Liver (tissue), 9 donors: ENCODE measurements around the gene KIF7. TPM values are rescaled to one million over a fixed set of nuclear protein-coding genes. Genes with fewer than 3 reads are reported as not detected.

Experiments used
- DNase-seq: peaks from one replicate; pipeline ENCODE4 v3.0.0-alpha.2; 2017; ENCODE audit warnings: low spot score
- H3K27ac ChIP-seq, 2 donors: one replicate each; pipeline ENCODE4 v1.7.0; 2013; ENCODE audit warnings: inconsistent platforms in 2 of 2, low read length in 2 of 2, control low read depth in 1 of 2, low read depth in 1 of 2, mild to moderate bottlenecking in 1 of 2
- H3K27me3 ChIP-seq, 4 donors: one replicate each; pipeline versions ENCODE4 v1.6.1 to v1.7.0; 2013; ENCODE audit warnings: low read length in 3 of 4, inconsistent platforms in 1 of 4, mild to moderate bottlenecking in 1 of 4, moderate library complexity in 1 of 4; ENCODE audit not compliant: control insufficient read depth in 4 of 4, insufficient read depth in 4 of 4
- H3K36me3 ChIP-seq, 4 donors: one replicate each; pipeline versions ENCODE4 v1.6.1 to v1.7.0; 2013; ENCODE audit warnings: low read length in 3 of 4, mild to moderate bottlenecking in 3 of 4, low read depth in 1 of 4, moderate library complexity in 1 of 4; ENCODE audit not compliant: control insufficient read depth in 4 of 4, insufficient read depth in 3 of 4
- H3K4me1 ChIP-seq, 4 donors: one replicate each; pipeline versions ENCODE4 v1.6.1 to v1.7.0; 2013; ENCODE audit warnings: low read length in 3 of 4, mild to moderate bottlenecking in 3 of 4, moderate library complexity in 1 of 4; ENCODE audit not compliant: control insufficient read depth in 4 of 4, insufficient read depth in 4 of 4
- H3K4me3 ChIP-seq, 3 donors: one replicate each; pipeline versions ENCODE4 v1.6.1 to v1.7.0; 2013; ENCODE audit warnings: low read length in 3 of 3, control low read depth in 1 of 3, low read depth in 1 of 3, mild to moderate bottlenecking in 1 of 3
- H3K9ac ChIP-seq, 2 donors: one replicate each; pipeline ENCODE4 v1.7.0; 2013; ENCODE audit warnings: low read length in 2 of 2, mild to moderate bottlenecking in 2 of 2, moderate library complexity in 2 of 2, control low read depth in 1 of 2, low read depth in 1 of 2
- H3K9me3 ChIP-seq, 4 donors: one replicate each; pipeline versions ENCODE4 v1.6.1 to v1.7.0; 2013; ENCODE audit warnings: low read length in 3 of 4; ENCODE audit not compliant: control insufficient read depth in 4 of 4
- EGR1 ChIP-seq, 2 donors: IDR thresholded peaks; 2 replicates each; pipeline ENCODE4 v1.6.1; 2016 to 2018; ENCODE audit warnings: antibody characterized with exemption in 2 of 2, low read depth in 2 of 2
- FOXA2 ChIP-seq: IDR thresholded peaks from 2 replicates; pipeline ENCODE4 v1.6.1; 2016; ENCODE audit warnings: antibody characterized with exemption
- HNF4A ChIP-seq, 2 donors: conservative IDR thresholded peaks; 2 replicates each; pipeline ENCODE4 v1.6.1; 2016; ENCODE audit warnings: antibody characterized with exemption in 2 of 2, mild to moderate bottlenecking in 2 of 2
- HNF4G ChIP-seq: IDR thresholded peaks from 2 replicates; pipeline ENCODE4 v1.6.1; 2016; ENCODE audit warnings: antibody characterized with exemption
- JUND ChIP-seq, 2 donors: IDR thresholded peaks; 2 replicates each; pipeline ENCODE4 v1.6.1; 2016; ENCODE audit warnings: antibody characterized with exemption in 2 of 2
- NR2F2 ChIP-seq: IDR thresholded peaks from 2 replicates; pipeline ENCODE4 v1.6.1; 2016; ENCODE audit warnings: antibody characterized with exemption
- RAD21 ChIP-seq, 2 donors: IDR thresholded peaks; 2 replicates each; pipeline ENCODE4 v1.6.1; 2016; ENCODE audit warnings: antibody characterized with exemption in 2 of 2, mild to moderate bottlenecking in 2 of 2
- RXRA ChIP-seq, 2 donors: IDR thresholded peaks; 2 replicates each; pipeline ENCODE4 v1.6.1; 2017 to 2018; ENCODE audit warnings: antibody characterized with exemption in 2 of 2, mild to moderate bottlenecking in 1 of 2
- SP1 ChIP-seq: IDR thresholded peaks from 2 replicates; pipeline ENCODE4 v1.6.1; 2018; ENCODE audit warnings: antibody characterized with exemption, mild to moderate bottlenecking
- TAF1 ChIP-seq: conservative IDR thresholded peaks from 2 replicates; pipeline ENCODE4 v1.6.1; 2016; ENCODE audit warnings: antibody characterized with exemption, mild to moderate bottlenecking
- YY1 ChIP-seq: IDR thresholded peaks from 2 replicates; pipeline ENCODE4 v1.6.1; 2016; ENCODE audit warnings: antibody characterized with exemption, mild to moderate bottlenecking
- WGBS: extraction: QIAGEN DNeasy Blood & Tissue Kit; methylation state at CpG from one replicate; pipeline ENCODE4 v1.1.7; 2013; 5-methylcytosine and 5-hydroxymethylcytosine counted together
- polyA plus RNA-seq, 2 donors: library from polyadenylated mRNA; stranded (reverse) in 1 of 2; unstranded in 1 of 2; fragments of 200-250 nt in 1 of 2; fragments of >200 nt in 1 of 2; fragmentation: Nextera tagmentation in 1 of 2; extraction: Ambion mirVana in 1 of 2; gene quantifications; one replicate each; pipeline versions ENCODE4 v1.2.1 to v1.2.3, GENCODE V29; 2013 to 2015
- total RNA-seq, 2 donors: library from RNA; depleted of rRNA; stranded (reverse); fragments of >200 nt; gene quantifications; one replicate each; pipeline ENCODE4 v1.2.3, GENCODE V29; 2014
- TF ChIP-seq, protein P1 (sequence below): fragments of 150-350 bp; IDR thresholded peaks from 2 replicates; pipeline ENCODE4 v1.5.1; 2017; ENCODE audit warnings: improper control_type of control experiment, low read depth, low read length; ENCODE audit not compliant: missing input control
- TF ChIP-seq, protein P2 (sequence below): IDR thresholded peaks from 2 replicates; pipeline ENCODE4 v1.6.1; 2016; ENCODE audit warnings: antibody characterized with exemption
- TF ChIP-seq, protein P3 (sequence below): IDR thresholded peaks from 2 replicates; pipeline ENCODE4 v1.6.1; 2016; ENCODE audit warnings: antibody characterized with exemption, mild to moderate bottlenecking
- donor health status: healthy.
- donor health status: healthy.
- donor health status: healthy.
- donor health status: healthy.
- donor health status: healthy.

Gene KIF7
- total and polyA plus RNA-seq, 4 donors: 0.04 to 1.3 (median 0.72) TPM

DNA sequence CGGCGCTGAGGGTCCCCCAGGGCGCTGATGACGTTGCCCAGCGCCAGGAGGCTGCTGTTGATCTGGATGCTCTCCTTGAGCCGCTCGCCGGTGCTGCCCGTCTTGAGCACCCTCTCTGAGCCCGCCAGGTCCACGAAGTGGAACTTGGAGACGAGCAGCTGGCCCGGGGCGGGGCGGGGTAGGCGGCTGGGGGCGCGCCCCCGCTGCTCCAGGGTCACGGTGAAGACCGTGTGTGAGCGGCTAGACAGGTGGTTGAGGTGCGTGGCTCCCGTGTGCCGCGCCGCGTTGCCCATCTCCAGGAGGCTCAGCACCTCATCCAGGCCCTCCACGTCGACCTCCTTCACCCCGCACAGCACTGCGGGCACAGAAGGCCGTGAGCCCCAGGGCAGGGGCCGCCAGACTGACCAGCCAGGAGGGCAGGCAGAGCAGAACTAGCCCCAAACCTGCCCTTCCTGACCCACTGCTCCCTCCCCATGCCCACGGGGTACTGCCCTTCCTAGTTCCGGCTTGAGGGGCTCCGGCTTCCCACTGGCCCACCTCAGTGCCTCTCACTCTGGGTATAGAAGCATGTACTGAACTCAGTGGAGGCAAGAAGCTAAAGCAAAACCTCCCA lies 6.1 kb downstream of the KIF7 start:
- 98% methylated on average over 37 of the region's 37 CpGs for WGBS
- H3K27me3 ChIP-seq: no peaks in the 10 kb centered on the region
- H3K27ac ChIP-seq: no peak overlapping the region
- H3K9ac ChIP-seq: no peak overlapping the region
- no peaks in the 10 kb centered on the region for H3K36me3 ChIP-seq
- no peaks in the 10 kb centered on the region for H3K9me3 ChIP-seq
- peaks cover 0 to 9% (median 4%) of the 10 kb centered on the region in 4 donors for H3K4me1 ChIP-seq
- no peak for DNase-seq
- TF ChIP-seq, protein P1, sequence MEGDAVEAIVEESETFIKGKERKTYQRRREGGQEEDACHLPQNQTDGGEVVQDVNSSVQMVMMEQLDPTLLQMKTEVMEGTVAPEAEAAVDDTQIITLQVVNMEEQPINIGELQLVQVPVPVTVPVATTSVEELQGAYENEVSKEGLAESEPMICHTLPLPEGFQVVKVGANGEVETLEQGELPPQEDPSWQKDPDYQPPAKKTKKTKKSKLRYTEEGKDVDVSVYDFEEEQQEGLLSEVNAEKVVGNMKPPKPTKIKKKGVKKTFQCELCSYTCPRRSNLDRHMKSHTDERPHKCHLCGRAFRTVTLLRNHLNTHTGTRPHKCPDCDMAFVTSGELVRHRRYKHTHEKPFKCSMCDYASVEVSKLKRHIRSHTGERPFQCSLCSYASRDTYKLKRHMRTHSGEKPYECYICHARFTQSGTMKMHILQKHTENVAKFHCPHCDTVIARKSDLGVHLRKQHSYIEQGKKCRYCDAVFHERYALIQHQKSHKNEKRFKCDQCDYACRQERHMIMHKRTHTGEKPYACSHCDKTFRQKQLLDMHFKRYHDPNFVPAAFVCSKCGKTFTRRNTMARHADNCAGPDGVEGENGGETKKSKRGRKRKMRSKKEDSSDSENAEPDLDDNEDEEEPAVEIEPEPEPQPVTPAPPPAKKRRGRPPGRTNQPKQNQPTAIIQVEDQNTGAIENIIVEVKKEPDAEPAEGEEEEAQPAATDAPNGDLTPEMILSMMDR: no peak
- TF ChIP-seq HNF4G (no peak), NR2F2 (no peak), FOXA2 (no peak), SP1 (no peak), TAF1 (no peak), RXRA (IDR thresholded peaks at IDR 0.05) (no peak)
- TF ChIP-seq, protein P2, sequence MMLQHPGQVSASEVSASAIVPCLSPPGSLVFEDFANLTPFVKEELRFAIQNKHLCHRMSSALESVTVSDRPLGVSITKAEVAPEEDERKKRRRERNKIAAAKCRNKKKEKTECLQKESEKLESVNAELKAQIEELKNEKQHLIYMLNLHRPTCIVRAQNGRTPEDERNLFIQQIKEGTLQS: no peak
- TF ChIP-seq, protein P3, sequence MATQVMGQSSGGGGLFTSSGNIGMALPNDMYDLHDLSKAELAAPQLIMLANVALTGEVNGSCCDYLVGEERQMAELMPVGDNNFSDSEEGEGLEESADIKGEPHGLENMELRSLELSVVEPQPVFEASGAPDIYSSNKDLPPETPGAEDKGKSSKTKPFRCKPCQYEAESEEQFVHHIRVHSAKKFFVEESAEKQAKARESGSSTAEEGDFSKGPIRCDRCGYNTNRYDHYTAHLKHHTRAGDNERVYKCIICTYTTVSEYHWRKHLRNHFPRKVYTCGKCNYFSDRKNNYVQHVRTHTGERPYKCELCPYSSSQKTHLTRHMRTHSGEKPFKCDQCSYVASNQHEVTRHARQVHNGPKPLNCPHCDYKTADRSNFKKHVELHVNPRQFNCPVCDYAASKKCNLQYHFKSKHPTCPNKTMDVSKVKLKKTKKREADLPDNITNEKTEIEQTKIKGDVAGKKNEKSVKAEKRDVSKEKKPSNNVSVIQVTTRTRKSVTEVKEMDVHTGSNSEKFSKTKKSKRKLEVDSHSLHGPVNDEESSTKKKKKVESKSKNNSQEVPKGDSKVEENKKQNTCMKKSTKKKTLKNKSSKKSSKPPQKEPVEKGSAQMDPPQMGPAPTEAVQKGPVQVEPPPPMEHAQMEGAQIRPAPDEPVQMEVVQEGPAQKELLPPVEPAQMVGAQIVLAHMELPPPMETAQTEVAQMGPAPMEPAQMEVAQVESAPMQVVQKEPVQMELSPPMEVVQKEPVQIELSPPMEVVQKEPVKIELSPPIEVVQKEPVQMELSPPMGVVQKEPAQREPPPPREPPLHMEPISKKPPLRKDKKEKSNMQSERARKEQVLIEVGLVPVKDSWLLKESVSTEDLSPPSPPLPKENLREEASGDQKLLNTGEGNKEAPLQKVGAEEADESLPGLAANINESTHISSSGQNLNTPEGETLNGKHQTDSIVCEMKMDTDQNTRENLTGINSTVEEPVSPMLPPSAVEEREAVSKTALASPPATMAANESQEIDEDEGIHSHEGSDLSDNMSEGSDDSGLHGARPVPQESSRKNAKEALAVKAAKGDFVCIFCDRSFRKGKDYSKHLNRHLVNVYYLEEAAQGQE: no peak
- no peak overlapping the region for H3K4me3 ChIP-seq

DNA sequence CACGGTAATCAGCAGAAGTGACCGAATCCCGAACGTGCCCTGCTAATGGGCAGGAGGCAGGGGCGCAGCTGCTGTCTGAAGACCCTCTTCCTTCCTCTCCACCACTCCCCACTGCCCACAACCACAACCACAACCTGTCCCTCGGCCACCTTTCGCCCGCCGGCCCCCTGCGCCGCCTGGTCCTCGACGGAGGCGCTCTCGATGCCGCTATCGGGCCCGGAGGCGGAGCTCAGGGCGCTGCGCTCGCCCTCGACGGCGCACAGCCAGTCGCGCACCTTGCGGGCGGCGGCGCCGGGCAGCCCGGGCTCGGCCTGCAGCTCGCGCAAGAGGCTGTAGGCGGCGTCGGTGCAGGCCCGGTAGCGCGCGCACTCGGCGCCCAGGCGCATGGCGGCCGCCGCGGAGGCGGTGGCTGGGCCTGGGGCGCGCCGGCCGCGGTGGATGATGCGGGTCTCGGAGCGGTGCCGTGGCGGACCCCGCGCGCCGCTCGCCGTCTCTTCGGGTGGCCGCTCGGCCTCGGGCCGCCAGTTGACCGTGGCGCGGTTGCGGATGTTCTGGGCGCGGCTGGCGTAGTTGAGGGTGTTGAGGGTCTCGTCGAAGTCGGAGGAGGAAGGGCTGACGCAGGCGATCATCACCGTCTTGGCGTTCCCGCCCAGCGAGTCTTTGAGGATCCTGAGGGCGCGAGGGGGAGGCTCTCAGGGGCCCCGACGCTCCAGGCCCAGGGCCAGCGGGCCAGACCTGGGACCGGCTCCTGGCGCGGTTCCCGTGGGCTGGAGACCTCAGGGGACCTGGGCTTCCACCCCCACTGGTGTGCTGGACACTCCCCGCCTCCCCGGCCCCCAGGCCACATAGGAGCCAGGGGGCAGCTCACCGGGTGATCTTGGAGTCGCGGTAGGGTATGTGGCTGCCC lies 6.9 kb downstream of the KIF7 start:
- no peak overlapping the region for H3K9ac ChIP-seq
- TF ChIP-seq FOXA2 (no peak), JUND (IDR thresholded peaks at IDR 0.05) (no peak), YY1 (no peak), NR2F2 (no peak), EGR1 (IDR thresholded peaks at IDR 0.05; ENCODE audit: low read depth in 2 of 2) (no peak), RAD21 (IDR thresholded peaks at IDR 0.05) (no peak), HNF4A (conservative IDR thresholded peaks at IDR 0.05) (no peak)
- TF ChIP-seq, protein P3: no peak
- H3K27ac ChIP-seq: no peak overlapping the region
- no peaks in the 10 kb centered on the region for H3K27me3 ChIP-seq
- 90% methylated on average over 102 of the region's 102 CpGs for WGBS
- peaks cover 0 to 9% (median 4%) of the 10 kb centered on the region in 4 donors for H3K4me1 ChIP-seq
- no peaks in the 10 kb centered on the region for H3K9me3 ChIP-seq
- no peaks in the 10 kb centered on the region for H3K36me3 ChIP-seq
- no peak for DNase-seq
- H3K4me3 ChIP-seq: no peak overlapping the region
